ENCODE results near the gene ZNF658. TPM values are rescaled to one million over a fixed set of nuclear protein-coding genes. Genes with fewer than 3 reads are reported as not detected.
"Not testable (repeated sequence)": the region's sequence is repeated elsewhere in the genome, so short reads cannot be mapped to it uniquely, and the experiment has no call there.

ZNF658 gene
- polyA plus RNA-seq, 3 donors from 2014 or later: 0.24 to 1.1 TPM; not detected in 1

DNA sequence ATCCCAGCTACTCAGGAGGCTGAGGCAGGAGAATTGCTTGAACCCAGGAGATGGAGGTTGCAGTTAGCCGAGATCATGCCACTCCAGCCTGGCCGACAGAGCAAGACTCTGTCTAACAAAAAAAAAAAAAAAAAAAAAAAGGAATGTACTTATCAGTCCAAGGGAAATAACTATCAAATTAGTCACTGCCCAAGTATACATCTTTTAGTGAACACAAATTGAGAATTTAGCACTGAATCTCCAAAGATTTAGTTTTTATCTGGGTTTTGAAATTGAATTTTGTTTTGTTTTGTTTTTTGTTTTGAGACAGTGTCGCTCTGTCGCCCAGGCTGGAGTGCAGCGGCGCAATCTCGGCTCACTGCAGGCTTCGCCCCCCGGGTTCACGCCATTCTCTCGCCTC lies 52.1 kb downstream of the ZNF658 start:
- not testable (repeated sequence) for H3K4me1 Mint-ChIP-seq; H3K27ac Mint-ChIP-seq; H3K4me3 Mint-ChIP-seq; H3K36me3 Mint-ChIP-seq; DNase-seq; H3K9me3 Mint-ChIP-seq; H3K27me3 Mint-ChIP-seq (ENCODE audit: low read depth in 3 of 3)

Other genes starting within 250 kb of the ZNF658 start
- not detected for gene SPATA31A3, start 91.8 kb downstream of the ZNF658 start, polyA plus RNA-seq